GM19035 (cell line): ENCODE measurements around the gene RNF166.
A peak's percentile ranks its signal among the peaks of the same experiment; 100 is the strongest.

Experiments
- ATAC-seq: cut with Tn5 transposase; IDR thresholded peaks from one replicate; pipeline ENCODE4 v1.9.1; 2021; ENCODE audit not compliant: unreplicated experiment

The RNF166 gene

DNA sequence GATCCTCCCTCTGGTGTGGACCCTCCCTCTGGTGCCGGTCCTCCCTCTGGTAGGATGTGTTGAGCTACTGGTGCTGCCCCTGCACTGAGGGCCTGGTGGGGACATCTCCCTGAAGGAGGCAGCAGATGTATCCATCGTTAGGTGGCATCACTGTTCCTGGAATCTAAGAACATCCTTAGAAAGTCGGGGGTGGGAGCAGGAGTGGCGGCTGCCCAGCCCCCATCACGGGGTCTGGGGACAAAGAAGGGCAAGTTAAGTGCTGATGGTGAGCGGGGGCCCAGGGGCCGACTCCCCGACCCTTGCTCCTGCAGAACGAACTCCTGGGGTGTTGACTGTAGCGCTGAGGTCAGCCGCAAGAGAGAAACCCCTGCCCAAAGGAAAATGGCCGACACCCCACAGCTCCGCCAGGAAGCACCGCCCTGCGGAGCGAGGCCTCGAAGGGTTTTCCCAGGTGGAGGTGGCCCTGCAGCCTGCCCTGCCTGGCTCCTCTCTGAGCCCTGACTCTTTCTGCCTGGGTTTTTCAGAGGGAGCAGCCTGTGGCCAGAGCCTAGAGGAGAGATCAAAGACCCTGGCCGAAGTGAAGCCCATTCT, 5.6 kb upstream of the RNF166 start:
- ATAC-seq = no peak

DNA sequence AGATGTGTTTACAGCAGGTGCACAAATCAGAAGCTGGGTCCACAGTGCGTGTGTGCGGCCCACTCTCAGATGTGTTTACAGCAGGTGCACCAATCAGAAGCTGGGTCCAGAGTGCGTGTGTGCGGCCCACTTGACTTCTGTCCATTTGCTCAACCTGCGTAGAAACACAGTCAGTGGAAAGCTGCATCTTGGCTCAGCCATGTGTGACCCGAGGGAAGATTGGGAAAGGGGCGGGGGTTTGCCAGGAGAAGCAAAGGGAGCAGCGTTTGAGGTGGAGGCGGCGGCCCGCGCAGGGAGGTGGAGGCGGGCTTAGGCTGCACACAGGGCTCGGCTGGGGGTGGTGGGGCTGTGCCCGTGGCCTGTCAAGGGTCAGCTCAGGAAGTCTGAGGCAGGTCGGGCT, 4.3 kb upstream of the RNF166 start:
- no peak for ATAC-seq

DNA sequence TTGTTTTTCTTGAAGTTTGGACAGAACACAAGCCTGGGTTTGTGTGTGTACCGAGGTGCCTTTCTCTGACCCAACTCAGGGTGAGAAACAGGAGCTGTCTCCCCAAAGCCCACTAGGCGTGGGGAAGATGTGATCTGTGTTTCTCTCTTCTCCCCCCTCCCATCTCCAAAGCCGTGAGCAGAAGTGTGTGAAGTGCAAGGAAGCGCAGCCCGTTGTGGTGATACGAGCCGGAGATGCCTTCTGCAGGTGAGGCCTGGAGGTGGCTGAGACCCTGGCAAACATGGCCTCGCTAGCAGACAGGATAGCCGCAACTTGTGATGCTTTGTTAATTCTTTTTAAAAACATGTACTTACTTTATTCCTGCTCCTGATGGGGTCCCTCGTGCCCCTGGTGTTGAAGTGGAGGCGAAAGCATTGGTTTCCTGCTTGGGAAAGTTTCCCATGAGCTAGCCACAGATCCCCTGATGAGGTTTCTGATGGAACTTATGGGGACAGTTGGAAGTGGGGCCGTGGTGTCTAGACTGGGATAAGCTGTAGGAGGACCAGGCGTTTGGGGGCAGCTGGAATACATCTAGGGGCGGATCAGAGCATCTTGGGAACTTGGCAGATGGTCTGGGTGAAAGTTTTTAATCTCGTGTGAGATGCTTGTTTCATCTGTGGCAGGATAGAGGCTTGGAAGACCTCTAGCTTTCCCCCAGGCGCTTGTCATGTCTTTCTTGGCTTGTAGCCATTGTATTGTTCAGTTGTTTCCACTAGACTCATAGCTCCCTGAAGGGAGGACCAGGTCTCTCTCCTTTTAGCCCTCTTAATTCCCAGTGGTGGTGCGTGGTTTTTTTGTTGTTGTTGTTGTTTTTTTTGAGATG, 988 bp upstream of the RNF166 start:
- no peak for ATAC-seq

DNA sequence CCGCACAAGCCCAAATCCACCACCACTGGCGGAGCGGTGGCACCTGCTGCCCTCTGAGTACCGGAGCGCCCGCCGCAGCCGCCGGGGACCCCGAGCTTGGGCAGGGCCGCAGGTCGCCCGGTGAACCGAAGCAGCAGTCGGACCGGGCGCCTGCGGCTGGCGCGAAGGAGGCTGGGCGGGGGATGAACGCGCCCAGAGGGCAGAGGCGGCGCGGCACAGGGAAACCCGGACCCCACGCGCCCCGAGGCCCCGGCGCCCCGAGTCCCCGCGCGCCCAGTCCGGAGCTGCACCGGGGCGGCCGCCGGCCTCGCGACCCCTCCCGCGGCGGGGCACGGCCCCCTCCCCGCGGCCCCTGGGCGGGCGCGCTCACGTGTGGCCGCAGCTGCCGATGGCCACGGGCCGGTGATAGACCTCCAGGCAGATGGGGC, 393 bp downstream of the RNF166 start:
- ATAC-seq = peak; percentile 23

DNA sequence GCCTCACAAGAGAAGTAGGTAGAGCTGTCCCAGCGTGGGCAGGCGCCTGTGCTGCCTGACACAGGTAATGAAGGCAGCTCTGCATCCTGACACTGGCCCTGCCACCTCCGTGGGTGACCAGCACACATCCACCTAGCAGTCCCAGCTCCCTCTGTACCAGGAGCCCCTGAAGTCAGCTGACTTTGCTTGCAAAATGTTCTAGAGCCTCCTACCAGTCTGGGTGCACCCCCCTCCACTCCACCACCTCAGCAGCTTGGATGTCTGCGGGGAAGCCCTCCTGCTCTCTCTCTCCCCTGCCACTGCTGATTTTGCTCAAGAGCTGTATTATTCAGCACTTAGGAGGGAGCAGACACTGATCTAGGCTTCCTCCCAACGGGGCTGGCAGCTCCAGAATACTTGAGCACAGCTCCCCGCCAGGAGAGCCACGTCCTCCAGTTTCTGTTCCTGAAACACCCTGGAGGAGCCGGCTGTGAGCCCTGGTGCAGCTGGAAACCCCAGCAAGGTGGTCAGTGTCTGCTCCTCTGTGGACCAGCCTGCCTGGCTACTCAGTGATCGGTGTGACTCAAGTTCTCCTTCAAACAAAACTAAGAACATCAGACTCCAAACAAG, 1.0 kb downstream of the RNF166 start:
- no peak for ATAC-seq

- ATAC-seq = no peak
Observed at GRCh38 chr16:88703486-88704309, 2.5 kb downstream of the RNF166 start.

DNA sequence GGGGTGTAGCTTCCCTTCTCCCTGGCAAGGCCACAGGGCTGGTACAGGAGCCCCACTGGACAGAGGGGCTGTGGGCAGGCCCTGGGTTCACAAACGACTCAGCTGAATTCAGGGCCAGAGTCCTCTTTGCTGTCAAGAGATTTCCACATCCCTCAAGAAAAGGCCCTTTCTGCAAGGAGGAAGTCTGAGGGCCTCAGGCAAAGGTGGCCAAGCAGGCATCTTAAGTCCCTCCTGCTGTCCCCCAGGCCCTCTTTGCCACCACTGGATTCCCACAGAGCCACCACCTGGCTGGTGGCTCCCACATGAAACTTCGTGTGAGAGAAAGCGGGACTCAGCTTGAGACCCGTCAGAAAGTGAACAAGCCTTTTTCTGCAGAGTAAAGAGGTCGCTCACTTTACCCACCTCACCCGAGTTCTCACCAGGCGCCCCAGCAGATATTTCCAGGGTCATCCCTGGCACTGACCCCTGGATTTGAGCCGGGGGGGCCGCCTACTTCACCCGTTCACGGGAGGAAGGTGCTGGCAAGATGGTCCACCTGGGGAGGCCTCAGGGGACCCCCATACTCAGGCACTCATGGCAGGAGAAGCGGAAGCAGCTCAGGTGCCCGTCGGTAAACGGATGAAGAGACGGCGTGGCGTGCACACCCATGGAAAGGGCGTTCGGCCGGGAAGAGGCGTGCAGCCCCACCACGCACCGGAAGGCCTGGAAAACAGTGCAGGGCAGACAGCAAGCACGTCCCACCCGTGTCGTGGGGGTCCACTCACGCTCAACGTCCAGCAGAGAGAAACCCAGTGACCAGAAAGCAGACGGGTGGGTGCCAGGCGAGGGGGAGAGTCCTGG, 3.6 kb downstream of the RNF166 start:
- ATAC-seq = no peak

GRCh38 chr16:88701581-88702370, 4.4 kb downstream of the RNF166 start:
- ATAC-seq = no peak

- peak; percentile 76 for ATAC-seq
Observed at GRCh38 chr16:88700636-88701482, 5.3 kb downstream of the RNF166 start.

DNA sequence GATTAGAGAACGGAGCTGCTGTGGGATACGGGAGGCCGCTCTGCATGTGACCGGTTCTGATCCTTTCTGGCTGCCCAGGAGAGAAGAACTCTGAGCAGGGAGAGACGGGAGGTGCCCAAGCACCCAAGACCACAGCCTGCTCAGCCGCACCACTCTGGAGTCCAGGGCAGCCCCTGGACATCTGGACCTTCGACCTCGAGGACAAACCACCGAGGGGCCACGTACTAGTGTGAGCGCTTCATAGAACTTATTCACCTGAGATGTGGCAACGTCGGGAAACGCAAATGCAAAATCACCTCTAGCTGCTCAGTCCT, 5.9 kb downstream of the RNF166 start:
- no peak for ATAC-seq

GRCh38 chr16:88699180-88699579, 7.0 kb downstream of the RNF166 start:
- ATAC-seq = no peak

DNA sequence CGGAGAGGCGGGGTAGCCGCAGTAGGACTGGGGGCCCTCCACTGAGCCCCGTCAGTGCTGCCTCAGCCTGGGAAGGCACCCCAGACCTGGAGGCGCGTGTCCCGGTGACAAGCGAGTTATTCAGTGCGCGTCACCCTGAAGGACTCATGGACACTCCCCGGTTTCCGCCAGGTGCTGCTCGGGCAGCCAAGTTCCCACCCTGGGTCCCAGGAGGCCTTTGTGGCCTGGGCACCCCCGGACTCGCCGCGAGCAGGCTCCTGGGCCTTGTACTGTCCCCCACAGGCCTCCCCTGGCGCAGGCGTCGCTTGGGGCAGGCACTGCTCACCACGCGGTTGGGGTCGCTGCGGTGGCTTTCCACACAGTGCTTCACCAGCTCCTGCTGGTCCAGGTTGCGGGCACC, 7.6 kb downstream of the RNF166 start:
- no peak for ATAC-seq

- ATAC-seq = no peak
Observed at GRCh38 chr16:88697831-88698615, 8.2 kb downstream of the RNF166 start.

GRCh38 chr16:88697116-88697830, 8.9 kb downstream of the RNF166 start:
- no peak for ATAC-seq

DNA sequence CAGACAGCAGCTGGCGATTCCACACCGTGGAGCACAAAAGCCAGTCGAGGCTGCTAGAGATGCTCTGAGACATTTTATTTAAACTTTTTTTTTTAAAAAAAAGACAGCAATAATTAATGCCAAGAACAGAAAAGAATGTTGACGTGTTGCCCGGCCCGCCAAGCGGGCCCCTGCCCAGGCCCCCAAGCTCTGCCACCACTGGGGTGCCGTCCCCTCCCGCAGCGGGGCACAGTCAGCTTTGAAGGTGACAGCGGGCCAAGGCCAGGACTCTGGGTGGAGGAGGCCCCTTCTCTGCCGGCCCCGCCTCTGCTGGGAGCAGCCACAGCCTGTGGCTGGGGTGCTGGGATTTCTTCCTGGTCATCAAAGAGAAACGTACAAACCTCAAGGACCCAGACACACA, 9.8 kb downstream of the RNF166 start:
- no peak for ATAC-seq

- ATAC-seq = no peak
Observed at GRCh38 chr16:88695753-88696152, 10.5 kb downstream of the RNF166 start.

DNA sequence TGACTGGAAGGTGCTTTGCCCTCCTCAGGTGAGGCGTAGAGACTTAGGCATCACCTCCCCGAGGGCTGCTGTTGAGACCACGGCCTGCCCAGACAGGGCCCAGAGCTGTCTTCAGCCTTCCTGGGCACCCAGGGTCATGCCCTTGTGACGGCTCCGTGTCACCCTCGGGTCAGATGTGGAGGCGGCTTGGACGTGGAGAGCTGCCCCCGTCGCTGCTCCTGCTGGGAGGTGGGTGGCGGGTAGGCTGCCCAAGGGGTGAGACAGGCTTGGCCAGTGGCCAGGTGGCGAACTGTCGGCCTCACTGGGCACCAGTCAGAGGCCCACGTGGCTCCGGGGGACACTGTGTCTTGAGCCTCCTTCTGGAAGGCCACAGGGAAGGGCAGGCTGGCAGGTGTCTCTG, 11.0 kb downstream of the RNF166 start:
- ATAC-seq = no peak
